ENCODE data around the gene GBP7. TPM values are rescaled to one million over a fixed set of nuclear protein-coding genes. Genes with fewer than 3 reads are reported as not detected.
"Not testable (repeated sequence)": the region's sequence is repeated elsewhere in the genome, so short reads cannot be mapped to it uniquely, and the experiment has no call there.

The GBP7 gene
- under 1 TPM in 1 of 2 donors, not detected in 1; 0.23 TPM for total RNA-seq

DNA sequence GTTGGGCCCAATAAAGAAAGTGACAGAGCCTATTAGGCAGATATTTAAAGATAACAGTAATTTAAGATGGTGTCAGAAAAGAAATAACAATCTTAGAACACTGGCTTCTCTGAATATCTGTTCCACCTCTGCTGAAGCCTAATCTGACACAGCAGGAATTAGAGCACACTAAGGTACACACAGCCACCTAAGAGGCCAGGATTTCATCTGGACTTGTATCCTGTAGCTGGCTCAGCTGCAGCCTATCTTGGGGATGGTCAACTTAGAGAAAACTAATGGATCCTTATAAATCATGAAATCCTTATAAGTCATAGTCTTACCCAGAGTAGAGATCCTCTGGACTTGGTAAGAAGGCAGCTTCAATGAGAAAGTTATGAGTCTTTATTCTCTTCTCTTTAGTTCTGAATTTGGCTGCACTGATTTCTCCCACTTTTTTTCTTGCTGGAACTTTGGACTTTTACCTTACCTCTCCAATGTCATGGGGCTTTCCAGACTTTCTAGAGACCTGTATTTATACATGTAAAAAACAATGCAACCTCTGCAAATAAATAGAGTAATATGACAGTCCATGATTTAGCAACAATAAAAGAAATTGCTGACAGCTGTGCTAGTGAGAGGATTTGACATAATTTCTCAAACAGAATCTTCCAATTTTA, at the start of gene GBP7:
TSS of gene GBP7 (minus strand) at position 403 of the 656 bp plus-strand sequence. CDS start 4,068 bp downstream, outside the sequence.
- Mint-ChIP-seq H3K4me3 (peak within 1 kb of the TSS; percentile 50 to 61), H3K27ac (peak within 1 kb of the TSS; percentile 31), H3K4me1 (ENCODE audit: low read depth) (peaks cover 26% of the 10 kb centered on the region), H3K9me3 (peaks cover 7 to 9% of the 10 kb centered on the region in 2 donors), H3K36me3 (ENCODE audit: insufficient read depth in 2 of 2) (peaks cover 9 to 12% of the 10 kb centered on the region in 2 donors), H3K27me3 (ENCODE audit: low read depth) (no peaks in the 10 kb centered on the region)
- ATAC-seq (replicated peaks in 1 of 2) (no peak), DNase-seq (no peak)

- peaks cover 10 to 16% of the 10 kb centered on the region in 2 donors for H3K9me3 Mint-ChIP-seq
- H3K4me3 Mint-ChIP-seq: no peak overlapping the region
- H3K27ac Mint-ChIP-seq: no peak overlapping the region
- no peaks in the 10 kb centered on the region for H3K27me3 Mint-ChIP-seq (ENCODE audit: low read depth)
- H3K36me3 Mint-ChIP-seq (ENCODE audit: insufficient read depth in 2 of 2): peaks cover 13 to 14% of the 10 kb centered on the region in 2 donors
- no peak for DNase-seq
- no peaks in the 10 kb centered on the region for H3K4me1 Mint-ChIP-seq (ENCODE audit: low read depth)
- no peak for ATAC-seq (replicated peaks in 1 of 2)
These were observed 45.5 kb upstream of the GBP7 start for GRCh38 chr1:89221341-89221740.

DNA sequence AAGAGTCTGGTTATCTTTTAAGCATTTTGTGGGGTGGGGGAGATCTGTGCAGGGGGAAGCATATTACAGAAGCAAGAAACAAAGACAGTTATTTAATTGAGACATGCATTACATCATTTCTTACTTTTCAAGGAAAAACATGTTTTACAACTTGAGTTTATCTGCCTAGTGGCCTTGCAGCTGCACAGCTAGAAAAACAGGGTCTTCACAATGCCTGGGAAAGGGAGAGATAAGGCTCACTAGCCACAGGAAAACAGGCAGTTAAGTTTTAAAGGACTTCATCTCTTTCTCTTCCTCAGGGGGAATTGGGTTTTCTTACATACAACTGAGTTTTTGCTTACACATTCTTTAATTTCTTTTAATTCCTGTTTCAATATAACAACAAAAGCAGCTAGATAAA, 44.0 kb upstream of the GBP7 start:
- DNase-seq; H3K4me3 Mint-ChIP-seq; H3K27ac Mint-ChIP-seq; H3K36me3 Mint-ChIP-seq (ENCODE audit: insufficient read depth in 2 of 2); H3K4me1 Mint-ChIP-seq (ENCODE audit: low read depth); ATAC-seq (replicated peaks in 1 of 2); H3K27me3 Mint-ChIP-seq (ENCODE audit: low read depth): not testable (repeated sequence)
- peaks cover 6 to 11% of the 10 kb centered on the region in 2 donors for H3K9me3 Mint-ChIP-seq

- ATAC-seq (replicated peaks in 1 of 2); H3K27me3 Mint-ChIP-seq (ENCODE audit: low read depth); H3K27ac Mint-ChIP-seq; H3K4me1 Mint-ChIP-seq (ENCODE audit: low read depth); DNase-seq; H3K36me3 Mint-ChIP-seq (ENCODE audit: insufficient read depth in 2 of 2); H3K4me3 Mint-ChIP-seq; H3K9me3 Mint-ChIP-seq: not testable (repeated sequence)
These were observed 43.1 kb upstream of the GBP7 start for GRCh38 chr1:89218941-89219340.

GRCh38 chr1:89213347-89213746, 37.5 kb upstream of the GBP7 start:
- Mint-ChIP-seq H3K4me3 (no peak overlapping the region), H3K9me3 (peaks cover 12 to 18% of the 10 kb centered on the region in 2 donors), H3K36me3 (ENCODE audit: insufficient read depth in 2 of 2) (peaks cover 12 to 16% of the 10 kb centered on the region in 2 donors), H3K27ac (no peak overlapping the region), H3K27me3 (ENCODE audit: low read depth) (no peaks in the 10 kb centered on the region), H3K4me1 (ENCODE audit: low read depth) (no peaks in the 10 kb centered on the region)
- ATAC-seq (replicated peaks in 1 of 2) (no peak), DNase-seq (no peak)

- Mint-ChIP-seq H3K4me1 (ENCODE audit: low read depth) (peaks cover 4% of the 10 kb centered on the region), H3K9me3 (peaks cover 11 to 17% of the 10 kb centered on the region in 2 donors), H3K27ac (no peak overlapping the region), H3K36me3 (ENCODE audit: insufficient read depth in 2 of 2) (peaks cover 9 to 15% of the 10 kb centered on the region in 2 donors), H3K4me3 (no peak overlapping the region), H3K27me3 (ENCODE audit: low read depth) (no peaks in the 10 kb centered on the region)
- DNase-seq (no peak), ATAC-seq (replicated peaks in 1 of 2) (no peak)
These were observed 35.3 kb upstream of the GBP7 start for GRCh38 chr1:89211035-89211634.

GRCh38 chr1:89206373-89206772, 30.6 kb upstream of the GBP7 start:
- H3K4me3 Mint-ChIP-seq: no peak overlapping the region
- H3K36me3 Mint-ChIP-seq (ENCODE audit: insufficient read depth in 2 of 2): peaks cover 11 to 29% of the 10 kb centered on the region in 2 donors
- no peaks in the 10 kb centered on the region for H3K27me3 Mint-ChIP-seq (ENCODE audit: low read depth)
- DNase-seq (no peak), ATAC-seq (replicated peaks in 1 of 2) (no peak)
- no peak overlapping the region for H3K27ac Mint-ChIP-seq
- peaks cover 16 to 23% of the 10 kb centered on the region in 2 donors for H3K9me3 Mint-ChIP-seq
- H3K4me1 Mint-ChIP-seq (ENCODE audit: low read depth): peaks cover 25% of the 10 kb centered on the region

DNA sequence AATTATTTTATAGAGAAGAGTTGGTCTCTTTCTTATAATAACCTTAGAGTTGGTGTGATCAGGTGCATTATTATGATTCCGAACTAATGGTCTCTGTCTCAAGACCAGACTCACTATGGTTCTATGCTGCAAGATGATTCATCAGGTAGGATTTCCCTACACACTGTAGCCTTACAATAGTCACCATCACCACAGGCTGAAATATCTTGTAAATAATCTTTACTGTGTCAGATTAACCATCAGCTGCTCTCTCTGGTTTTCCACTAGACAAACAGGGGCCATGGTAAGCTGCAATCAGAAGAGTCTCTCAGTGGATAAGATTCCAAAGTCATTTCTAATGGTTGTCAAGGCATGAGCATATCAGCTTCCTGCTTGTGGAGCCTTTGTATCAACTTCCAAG, 27.4 kb upstream of the GBP7 start:
- Mint-ChIP-seq H3K4me1 (ENCODE audit: low read depth) (peaks cover 52% of the 10 kb centered on the region), H3K9me3 (peaks cover 9 to 11% of the 10 kb centered on the region in 2 donors)

GRCh38 chr1:89201106-89201794, 25.4 kb upstream of the GBP7 start:
- peaks cover 63% of the 10 kb centered on the region for H3K4me1 Mint-ChIP-seq (ENCODE audit: low read depth)
- DNase-seq: no peak
- ATAC-seq (replicated peaks in 1 of 2): peak; percentile 16 to 32
- peaks cover 5 to 23% of the 10 kb centered on the region in 2 donors for H3K36me3 Mint-ChIP-seq (ENCODE audit: insufficient read depth in 2 of 2)
- peak overlapping the region; percentile 100 for H3K27ac Mint-ChIP-seq
- H3K27me3 Mint-ChIP-seq (ENCODE audit: low read depth): no peaks in the 10 kb centered on the region
- H3K9me3 Mint-ChIP-seq: peaks cover 6 to 7% of the 10 kb centered on the region in 2 donors
- peak overlapping the region; percentile 78 to 84 for H3K4me3 Mint-ChIP-seq

More for the DNA sequence above, 27.4 kb upstream of the GBP7 start:
- no peak for DNase-seq
- ATAC-seq (replicated peaks in 1 of 2): peak; percentile 26 to 35
- H3K4me3 Mint-ChIP-seq: no peak overlapping the region
- no peak overlapping the region for H3K27ac Mint-ChIP-seq
- H3K27me3 Mint-ChIP-seq (ENCODE audit: low read depth): no peaks in the 10 kb centered on the region
- peaks cover 7 to 24% of the 10 kb centered on the region in 2 donors for H3K36me3 Mint-ChIP-seq (ENCODE audit: insufficient read depth in 2 of 2)

- no peak for DNase-seq
- Mint-ChIP-seq H3K4me3 (peak overlapping the region; percentile 78 to 84), H3K9me3 (peaks cover 6 to 7% of the 10 kb centered on the region in 2 donors), H3K27ac (peak overlapping the region; percentile 100), H3K27me3 (ENCODE audit: low read depth) (no peaks in the 10 kb centered on the region), H3K36me3 (ENCODE audit: insufficient read depth in 2 of 2) (peaks cover 5 to 23% of the 10 kb centered on the region in 2 donors), H3K4me1 (ENCODE audit: low read depth) (peaks cover 69% of the 10 kb centered on the region)
- ATAC-seq (replicated peaks in 1 of 2): peak; percentile 65 to 68
These were observed 24.9 kb upstream of the GBP7 start for GRCh38 chr1:89200663-89201062.

DNA sequence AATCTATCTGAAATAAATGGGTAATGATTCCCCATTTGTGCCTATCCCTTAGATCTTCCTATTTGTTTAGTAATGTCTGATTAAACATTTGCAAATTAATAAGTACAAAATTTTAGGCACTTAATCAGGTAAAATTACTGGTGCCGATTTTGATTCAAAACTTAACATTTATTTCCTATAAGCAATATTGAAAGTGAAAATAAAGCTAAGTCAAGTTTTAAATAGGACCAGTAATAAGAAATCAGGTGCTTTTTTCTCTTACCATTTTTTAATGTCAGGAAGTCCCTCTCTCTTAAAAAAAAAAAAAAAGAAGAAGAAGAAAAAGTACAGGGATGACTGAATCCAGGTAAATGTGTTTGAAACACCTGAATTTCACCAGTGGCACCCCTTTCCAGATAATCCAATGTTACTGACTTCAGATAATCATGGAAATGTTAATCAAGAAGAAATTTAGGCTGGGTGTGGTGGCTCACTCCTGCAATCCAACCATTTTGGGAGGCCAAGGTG, 23.8 kb upstream of the GBP7 start:
- Mint-ChIP-seq H3K27ac (peak overlapping the region; percentile 100), H3K9me3 (peaks cover 6% of the 10 kb centered on the region in 2 donors), H3K4me3 (peak overlapping the region; percentile 84 to 100), H3K27me3 (ENCODE audit: low read depth) (no peaks in the 10 kb centered on the region), H3K4me1 (ENCODE audit: low read depth) (peaks cover 80% of the 10 kb centered on the region), H3K36me3 (ENCODE audit: insufficient read depth in 2 of 2) (peaks cover 9 to 22% of the 10 kb centered on the region in 2 donors)
- ATAC-seq (replicated peaks in 1 of 2) (no peak), DNase-seq (no peak)

DNA sequence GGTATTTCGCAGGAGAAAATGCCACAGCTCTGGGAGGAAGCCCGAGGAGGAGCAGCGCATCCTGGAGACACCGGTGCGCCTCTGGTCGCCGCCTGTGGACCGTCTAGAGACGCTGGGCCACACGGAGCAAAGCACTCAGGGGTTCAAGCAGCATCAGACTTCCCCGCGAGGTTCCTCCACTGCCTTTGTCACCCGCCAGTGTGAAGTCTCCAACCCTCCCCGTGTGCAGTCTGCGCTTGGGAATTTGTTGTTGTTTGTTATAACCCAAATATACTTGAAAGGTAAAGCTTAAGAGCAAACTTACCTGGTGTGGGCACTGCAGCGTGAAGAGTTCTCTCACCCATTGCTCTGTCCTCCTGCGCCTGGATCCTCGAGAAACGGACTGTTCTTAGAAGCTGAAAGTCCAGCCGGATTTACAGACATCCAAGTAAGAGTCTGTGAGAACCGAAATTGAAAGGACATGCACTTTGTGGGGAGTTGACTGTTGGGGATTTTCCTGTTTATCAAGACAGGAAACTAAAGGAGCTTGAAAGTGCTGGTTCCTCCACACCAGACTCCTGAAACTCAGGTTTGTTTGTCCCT, 22.8 kb upstream of the GBP7 start, which contains the start of gene GBP4:
TSS of gene GBP4 (minus strand) at position 452 of the 582 bp plus-strand sequence. CDS start at position 344, 108 bp downstream.
- DNase-seq: peak; percentile 52 to 57
- Mint-ChIP-seq H3K4me3 (peak within 1 kb of the TSS; percentile 84 to 100), H3K9me3 (no peaks in the 10 kb centered on the region), H3K4me1 (ENCODE audit: low read depth) (peaks cover 81% of the 10 kb centered on the region), H3K27ac (peak within 1 kb of the TSS; percentile 100), H3K27me3 (ENCODE audit: low read depth) (no peaks in the 10 kb centered on the region), H3K36me3 (ENCODE audit: insufficient read depth in 2 of 2) (peaks cover 6 to 18% of the 10 kb centered on the region in 2 donors)
- ATAC-seq (replicated peaks in 1 of 2): peak; percentile 71 to 73
